Nephron progenitor cell (in vitro differentiated cells): ENCODE results near the gene MTARC1.

Experiments
- DNase-seq: peaks from one replicate; pipeline ENCODE4 v3.0.0; 2021
- H3K27ac Mint-ChIP-seq: 2 replicates; pipeline ENCODE4 v1.8.0; 2021; ENCODE audit warnings: mild to moderate bottlenecking, moderate library complexity, mixed read lengths
- H3K27me3 Mint-ChIP-seq: 2 replicates; pipeline ENCODE4 v1.8.0; 2021; ENCODE audit warnings: mild to moderate bottlenecking, low read depth, mixed read lengths; ENCODE audit not compliant: poor library complexity
- H3K36me3 Mint-ChIP-seq: 2 replicates; pipeline ENCODE4 v1.8.0; 2021; ENCODE audit warnings: low read depth, mixed read lengths
- H3K4me1 Mint-ChIP-seq: 2 replicates; pipeline ENCODE4 v1.8.0; 2021; ENCODE audit warnings: mixed read lengths
- H3K4me3 Mint-ChIP-seq: 2 replicates; pipeline ENCODE4 v1.8.0; 2021; ENCODE audit warnings: mild to moderate bottlenecking, moderate library complexity, mixed read lengths
- H3K9me3 Mint-ChIP-seq: 2 replicates; pipeline ENCODE4 v1.8.0; 2021; ENCODE audit warnings: mild to moderate bottlenecking, moderate library complexity, mixed read lengths
- TF ChIP-seq, protein P1 (sequence below): fragments of 200-600 bp; sonication (generic); IDR thresholded peaks from 2 replicates; pipeline ENCODE4 v1.5.0; 2021; ENCODE audit warnings: antibody characterized with exemption

Gene MTARC1

DNA sequence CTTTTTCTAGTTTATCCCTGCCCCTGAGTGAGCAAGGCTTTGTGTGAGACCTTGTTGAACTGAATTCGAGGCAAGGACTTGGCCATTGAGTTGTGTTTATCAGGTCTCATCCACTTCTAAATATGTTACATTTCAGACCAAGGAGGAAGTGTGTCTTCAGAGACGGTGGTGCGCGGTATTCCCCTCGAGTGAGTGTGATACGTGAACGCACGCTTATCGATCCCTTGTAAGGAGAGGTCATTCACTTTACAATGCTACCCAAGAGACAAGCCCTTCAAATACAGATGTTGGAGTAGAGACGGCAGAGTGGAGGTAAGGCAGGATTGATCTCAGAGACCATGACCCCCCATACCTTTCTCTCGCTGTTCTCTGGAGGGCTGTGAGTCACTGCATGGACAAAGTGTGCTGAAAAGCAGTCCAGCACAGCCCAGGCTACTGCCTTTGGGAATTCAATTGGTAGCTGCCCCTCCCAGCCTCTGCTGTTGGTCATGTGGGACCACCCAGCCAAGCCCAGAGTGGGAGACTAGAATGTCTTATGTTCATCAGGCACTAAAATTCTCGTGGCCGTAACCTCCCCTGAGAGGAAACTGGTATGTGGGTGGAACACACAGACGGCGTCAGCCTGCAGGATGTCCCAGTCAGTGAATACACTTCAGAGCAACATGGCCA lies 16.3 kb upstream of the MTARC1 start:
- no peak overlapping the region for H3K4me3 Mint-ChIP-seq
- DNase-seq = no peak
- peaks cover 5% of the 10 kb centered on the region for H3K27me3 Mint-ChIP-seq
- H3K27ac Mint-ChIP-seq = no peak overlapping the region
- TF ChIP-seq, protein P1, sequence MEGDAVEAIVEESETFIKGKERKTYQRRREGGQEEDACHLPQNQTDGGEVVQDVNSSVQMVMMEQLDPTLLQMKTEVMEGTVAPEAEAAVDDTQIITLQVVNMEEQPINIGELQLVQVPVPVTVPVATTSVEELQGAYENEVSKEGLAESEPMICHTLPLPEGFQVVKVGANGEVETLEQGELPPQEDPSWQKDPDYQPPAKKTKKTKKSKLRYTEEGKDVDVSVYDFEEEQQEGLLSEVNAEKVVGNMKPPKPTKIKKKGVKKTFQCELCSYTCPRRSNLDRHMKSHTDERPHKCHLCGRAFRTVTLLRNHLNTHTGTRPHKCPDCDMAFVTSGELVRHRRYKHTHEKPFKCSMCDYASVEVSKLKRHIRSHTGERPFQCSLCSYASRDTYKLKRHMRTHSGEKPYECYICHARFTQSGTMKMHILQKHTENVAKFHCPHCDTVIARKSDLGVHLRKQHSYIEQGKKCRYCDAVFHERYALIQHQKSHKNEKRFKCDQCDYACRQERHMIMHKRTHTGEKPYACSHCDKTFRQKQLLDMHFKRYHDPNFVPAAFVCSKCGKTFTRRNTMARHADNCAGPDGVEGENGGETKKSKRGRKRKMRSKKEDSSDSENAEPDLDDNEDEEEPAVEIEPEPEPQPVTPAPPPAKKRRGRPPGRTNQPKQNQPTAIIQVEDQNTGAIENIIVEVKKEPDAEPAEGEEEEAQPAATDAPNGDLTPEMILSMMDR = no peak
- H3K4me1 Mint-ChIP-seq = no peaks in the 10 kb centered on the region
- no peaks in the 10 kb centered on the region for H3K9me3 Mint-ChIP-seq
- H3K36me3 Mint-ChIP-seq = peaks cover 9% of the 10 kb centered on the region

- TF ChIP-seq, protein P1 = no peak
- H3K27ac Mint-ChIP-seq = no peak overlapping the region
- H3K36me3 Mint-ChIP-seq = peaks cover 9% of the 10 kb centered on the region
- H3K4me1 Mint-ChIP-seq = no peaks in the 10 kb centered on the region
- no peak overlapping the region for H3K4me3 Mint-ChIP-seq
- DNase-seq = no peak
- H3K27me3 Mint-ChIP-seq = peaks cover 5% of the 10 kb centered on the region
- no peaks in the 10 kb centered on the region for H3K9me3 Mint-ChIP-seq
These were observed 13.9 kb upstream of the MTARC1 start for GRCh38 chr1:220772846-220773245.

- peaks cover 6% of the 10 kb centered on the region for H3K27me3 Mint-ChIP-seq
- DNase-seq = peak; percentile 70
- H3K27ac Mint-ChIP-seq = no peak overlapping the region
- H3K4me1 Mint-ChIP-seq = no peaks in the 10 kb centered on the region
- no peaks in the 10 kb centered on the region for H3K9me3 Mint-ChIP-seq
- peaks cover 1% of the 10 kb centered on the region for H3K36me3 Mint-ChIP-seq
- TF ChIP-seq, protein P1 = peak; percentile 86
- H3K4me3 Mint-ChIP-seq = no peak overlapping the region
These were observed 11.4 kb upstream of the MTARC1 start for GRCh38 chr1:220775240-220775853.

DNA sequence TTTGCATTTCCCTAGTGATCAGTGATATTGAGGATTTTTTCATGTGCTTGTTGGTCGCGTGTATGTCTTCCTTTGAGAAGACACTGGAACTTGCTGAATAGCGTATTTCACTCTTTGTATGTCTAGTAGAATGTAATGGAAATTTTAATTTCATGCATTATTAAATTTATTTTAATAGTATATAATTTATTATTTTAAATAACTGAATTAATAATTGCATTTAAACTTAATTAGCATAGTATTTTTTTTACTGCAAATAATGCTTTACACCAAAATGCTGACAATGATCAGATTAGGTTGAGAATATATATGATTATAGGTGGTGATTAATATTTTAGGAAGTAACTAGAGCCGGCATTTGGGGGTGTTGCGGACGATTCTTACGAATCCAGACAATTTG lies 10.5 kb upstream of the MTARC1 start:
- H3K9me3 Mint-ChIP-seq = no peaks in the 10 kb centered on the region
- no peaks in the 10 kb centered on the region for H3K4me1 Mint-ChIP-seq
- H3K36me3 Mint-ChIP-seq = no peaks in the 10 kb centered on the region
- H3K27ac Mint-ChIP-seq = no peak overlapping the region
- H3K27me3 Mint-ChIP-seq = peaks cover 6% of the 10 kb centered on the region
- no peak overlapping the region for H3K4me3 Mint-ChIP-seq
- no peak for DNase-seq
- TF ChIP-seq, protein P1 = no peak

DNA sequence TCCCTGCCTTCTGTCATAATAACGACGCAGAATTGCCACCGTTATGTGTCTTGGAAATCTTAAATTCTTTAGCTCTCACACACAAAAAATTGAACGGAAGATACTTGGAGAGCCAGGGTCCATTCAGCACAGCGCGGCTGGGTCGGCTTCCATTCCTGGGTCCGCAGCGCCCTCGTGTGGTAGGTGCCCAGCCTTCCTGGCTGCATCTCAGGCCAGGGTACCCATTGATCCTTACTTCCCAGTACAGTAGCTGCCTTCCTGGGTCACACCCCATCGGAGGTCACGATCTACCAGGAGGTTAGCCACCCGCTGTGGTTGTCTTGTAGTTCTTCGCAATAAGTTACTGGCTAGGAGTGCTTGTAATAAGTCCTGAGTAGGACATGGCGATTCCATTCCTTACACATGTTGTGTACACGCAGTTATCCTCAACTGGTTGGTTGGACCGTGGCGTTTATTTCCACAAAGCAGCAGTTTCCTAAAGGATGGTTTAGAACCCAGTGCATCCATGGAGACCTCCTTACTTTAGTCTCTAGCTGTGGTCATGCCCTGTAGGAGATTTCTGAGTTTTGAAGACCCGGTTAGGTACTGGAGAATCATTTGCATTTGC lies 9.9 kb upstream of the MTARC1 start:
- Mint-ChIP-seq H3K27me3 (peaks cover 7% of the 10 kb centered on the region), H3K36me3 (no peaks in the 10 kb centered on the region), H3K27ac (no peak overlapping the region), H3K4me3 (no peak overlapping the region), H3K9me3 (no peaks in the 10 kb centered on the region), H3K4me1 (no peaks in the 10 kb centered on the region)
- TF ChIP-seq, protein P1 = peak; percentile 93
- DNase-seq = peak; percentile 94
